Posterior vena cava (tissue), 2 donors: ENCODE results near the gene APOBEC3A. TPM values are rescaled to one million over a fixed set of nuclear protein-coding genes. Genes with fewer than 3 reads are reported as not detected.

Source experiments
- DNase-seq: peaks from one replicate; pipeline ENCODE4 v3.0.0-alpha.2; 2020; ENCODE audit warnings: low spot score
- intact Hi-C, 2 donors: fragments of 100-400 bp; cut with DNase I; formaldehyde crosslinking; loops; one replicate each; pipeline versions ENCODE4 v1.14.1 to v1.14.2; 2022 to 2023
- long read RNA-seq, 2 donors: library from polyadenylated mRNA; unstranded; transcript quantifications; one replicate each; pipeline ENCODE4 v2.0.0, GENCODE V29; 2020 to 2021
- total RNA-seq, 2 donors: library from RNA; stranded (reverse); fragmentation: NEBNext Ultra II Directional; extraction: Animal tissue kit (Norgen Biotek cat#: 25700); gene quantifications; one replicate each; pipeline ENCODE4 v1.2.1, GENCODE V29; 2021
- donor health status: DM: yes; HTN: yes; CAD: no.
- donor health status: DM: yes; HTN: yes; CAD: no.

Gene APOBEC3A
- 1 to 10 TPM; 2.5 to 5.6 TPM for total RNA-seq
- long read RNA-seq, donor 1, partial matches to known transcripts: 0 of 1 reads
- long read RNA-seq, donor 1, other reads (novel, unspliced or antisense): 0 of 1 reads
- long read RNA-seq, donor 2, partial matches to known transcripts: 0 of 3 reads
- long read RNA-seq, donor 2, other reads (novel, unspliced or antisense): 1 of 3 reads

- DNase-seq: peak; percentile 84
Measured at GRCh38 chr22:38957046-38957770, at the start of gene APOBEC3A. TSS of gene APOBEC3A (plus strand) at chr22:38957609. CDS start at chr22:38957692, 83 bp downstream.

GRCh38 chr22:38907767-38908166 lies 49.6 kb upstream of the APOBEC3A start:
- intact Hi-C loops: no loop called here
- DNase-seq: no peak

More at GRCh38 chr22:38957046-38957770, at the start of gene APOBEC3A:
- intact Hi-C loops: no loop called here

DNA sequence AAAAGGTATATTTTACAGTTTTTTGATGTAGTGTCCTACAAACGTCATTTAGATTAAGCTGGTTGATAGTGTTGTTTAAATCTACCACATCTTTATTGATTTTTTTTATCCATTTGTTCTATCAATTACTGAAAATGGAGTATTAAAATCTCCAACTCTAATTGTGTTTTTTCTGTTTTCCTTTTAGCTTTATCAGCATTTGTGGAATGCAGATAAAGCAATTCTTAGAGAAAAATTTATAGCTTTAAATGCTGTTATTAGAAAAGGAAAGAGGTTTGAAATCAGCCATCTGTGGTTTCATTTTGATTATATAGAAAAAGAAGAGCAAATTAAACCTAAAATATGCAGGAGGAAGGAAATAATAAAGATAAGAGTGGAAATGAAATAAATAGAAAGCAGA lies 46.0 kb upstream of the APOBEC3A start:
- intact Hi-C loops: no loop called here
- DNase-seq: no peak

DNA sequence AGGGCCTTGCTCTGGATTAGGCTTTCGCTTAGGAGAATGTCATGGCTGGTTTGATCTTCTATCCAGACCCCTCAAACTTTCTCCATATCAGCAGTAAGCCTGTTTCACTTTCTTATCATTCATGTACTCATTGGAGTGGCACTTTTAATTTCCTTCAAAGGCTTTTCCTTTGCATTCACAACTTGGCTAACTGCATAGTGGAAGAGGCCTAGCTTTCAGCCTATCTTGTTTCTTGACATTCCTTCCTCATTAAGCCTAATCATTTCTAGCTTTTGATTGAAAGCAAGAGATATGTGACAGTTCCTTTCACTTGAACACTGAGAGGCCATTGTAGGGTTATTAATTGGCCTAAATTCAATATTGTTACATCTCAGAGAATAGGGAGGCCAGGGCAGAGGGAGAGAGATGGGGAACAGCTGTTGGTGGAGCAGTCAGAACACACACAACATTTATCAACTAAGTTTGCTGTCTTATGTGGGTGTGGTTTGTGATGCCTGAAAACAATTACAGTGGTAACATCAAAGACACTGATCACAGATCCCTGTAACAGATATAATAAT lies 37.7 kb upstream of the APOBEC3A start:
- intact Hi-C loops: loop anchor here (5.0 kb wide), 2 partner anchors 32 to 47 kb away; partner anchors contain the start of gene CBX6 (in 1 of the 2)
- no peak for DNase-seq

DNA sequence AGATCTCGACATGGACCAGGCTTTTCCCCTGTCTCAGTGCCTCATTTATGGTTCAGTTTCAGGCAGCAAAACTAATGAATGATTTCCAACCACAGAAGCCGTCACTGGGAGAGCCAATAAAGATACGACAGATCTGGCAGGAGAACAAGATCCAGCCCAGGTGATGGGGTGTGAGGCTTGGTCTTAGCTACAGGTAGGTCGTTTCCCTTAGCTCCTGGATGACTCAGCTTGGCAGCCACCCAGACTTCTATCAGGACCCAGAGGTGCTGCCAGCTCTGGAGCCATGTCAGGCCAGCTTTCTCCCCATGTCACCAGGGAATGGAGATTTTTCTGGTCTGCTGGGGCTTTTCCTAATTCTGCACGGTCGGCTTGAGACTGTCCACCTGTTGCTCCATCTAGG lies 36.3 kb upstream of the APOBEC3A start:
- intact Hi-C loops: loop anchor here (5.0 kb wide), 2 partner anchors 34 to 49 kb away; partner anchors contain the start of gene CBX6 (in 1 of the 2)
- no peak for DNase-seq

DNA sequence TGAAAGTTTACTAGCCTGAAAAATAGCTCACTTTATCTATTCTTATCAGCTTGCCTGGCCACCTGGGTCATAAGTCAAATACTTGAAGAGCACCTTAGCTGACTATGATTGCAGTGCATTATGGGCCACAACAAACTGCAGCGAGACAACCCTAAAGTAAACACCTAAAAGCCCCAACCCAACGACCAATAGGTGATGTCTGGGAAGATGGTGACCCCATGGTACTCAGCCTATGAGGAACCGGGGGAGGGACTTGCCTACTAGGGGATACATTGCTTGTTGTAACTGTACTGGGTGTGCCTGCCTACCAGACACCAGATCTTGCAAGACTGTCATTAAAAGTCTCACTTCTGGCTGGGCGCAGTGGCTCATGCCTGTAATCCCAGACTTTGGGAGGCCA lies 35.6 kb upstream of the APOBEC3A start:
- intact Hi-C loops: loop anchor here (5.0 kb wide), 2 partner anchors 35 to 50 kb away; partner anchors contain the start of gene CBX6 (in 1 of the 2)
- no peak for DNase-seq

DNA sequence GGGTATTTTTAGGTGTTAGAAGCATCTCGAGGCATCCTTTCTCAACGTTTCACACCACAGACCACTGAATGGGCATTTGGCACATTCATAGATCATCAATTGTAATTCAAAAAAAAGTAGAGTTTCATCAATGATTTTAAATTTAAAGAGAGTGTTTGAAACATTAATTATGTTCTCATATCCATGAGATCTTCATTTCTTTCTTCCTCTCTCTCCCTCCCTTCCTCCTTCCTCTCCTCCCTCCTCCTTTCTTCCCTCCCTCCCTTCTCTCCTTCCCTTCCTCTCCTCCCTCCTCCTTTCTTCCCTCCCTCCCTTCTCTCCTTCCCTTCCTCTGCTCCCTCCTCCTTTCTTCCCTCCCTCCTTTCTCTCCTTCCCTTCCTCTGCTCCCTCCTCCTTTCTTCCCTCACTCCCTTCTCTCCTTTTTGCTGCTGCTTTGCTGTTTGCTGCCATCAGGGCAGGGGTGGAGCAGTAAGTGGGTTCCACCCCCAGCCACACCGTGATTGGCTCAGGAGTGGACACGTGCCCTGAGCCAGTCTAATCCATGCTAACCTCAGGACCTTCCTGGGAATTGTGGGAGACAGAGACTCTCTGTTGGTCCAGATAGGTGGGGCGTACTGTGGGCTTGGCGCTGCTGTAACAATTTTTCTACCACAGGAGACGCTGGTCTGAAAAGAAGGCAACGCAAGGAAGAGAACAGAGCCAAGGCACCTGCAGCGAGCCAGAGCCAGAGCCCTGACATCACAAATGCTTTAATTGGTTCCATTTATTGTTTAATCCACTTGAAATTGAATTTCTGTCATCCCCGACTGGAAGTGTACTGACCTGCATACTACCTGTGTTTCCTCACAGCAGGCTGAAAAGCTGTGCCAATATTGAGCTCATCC lies 33.7 kb upstream of the APOBEC3A start:
- DNase-seq: peak; percentile 92
- intact Hi-C loops: loop anchor here (5.0 kb wide), 2 partner anchors 36 to 51 kb away; partner anchors contain the start of gene CBX6 (in 1 of the 2)

- intact Hi-C loops: loop anchor here (5.0 kb wide), 2 partner anchors 37 to 52 kb away; partner anchors contain the start of gene CBX6 (in 1 of the 2)
Measured at GRCh38 chr22:38924347-38924952, 33.0 kb upstream of the APOBEC3A start.

GRCh38 chr22:38925571-38926041 lies 31.8 kb upstream of the APOBEC3A start:
- intact Hi-C loops: loop anchor here in 1 of 2 donors (5.0 kb wide), 1 partner anchor 158 kb away; no protein-coding TSS in a partner anchor
- DNase-seq: no peak

More at GRCh38 chr22:38924347-38924952, 33.0 kb upstream of the APOBEC3A start:
- DNase-seq: peak; percentile 93

- intact Hi-C loops: loop anchor here in 1 of 2 donors (5.0 kb wide), 1 partner anchor 160 kb away; no protein-coding TSS in a partner anchor
- DNase-seq: peak; percentile 90
Measured at GRCh38 chr22:38927033-38927781, 30.2 kb upstream of the APOBEC3A start.

DNA sequence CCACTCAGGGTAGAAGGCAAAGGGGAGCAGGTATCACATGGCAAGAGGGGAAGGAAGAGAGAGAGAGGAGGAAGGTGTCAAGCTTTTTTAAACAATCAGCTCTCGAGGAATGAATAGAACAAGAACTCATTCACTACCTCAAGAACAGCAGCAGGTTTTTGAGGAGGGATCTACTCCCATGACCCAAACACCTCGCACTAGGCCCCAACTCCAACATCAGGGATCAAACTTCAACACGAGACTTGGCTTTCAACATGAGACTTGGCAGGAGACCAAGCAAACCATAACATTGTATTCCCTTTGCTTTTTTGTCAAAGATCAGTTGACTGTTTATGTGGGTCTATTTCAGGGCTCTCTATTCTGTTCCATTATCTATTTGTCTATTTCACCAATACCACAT lies 26.9 kb upstream of the APOBEC3A start:
- intact Hi-C loops: no loop called here
- no peak for DNase-seq

GRCh38 chr22:38935023-38935422 lies 22.4 kb upstream of the APOBEC3A start:
- DNase-seq: no peak
- intact Hi-C loops: no loop called here

- no peak for DNase-seq
- intact Hi-C loops: no loop called here
Measured at GRCh38 chr22:38935616-38936015, 21.8 kb upstream of the APOBEC3A start.

DNA sequence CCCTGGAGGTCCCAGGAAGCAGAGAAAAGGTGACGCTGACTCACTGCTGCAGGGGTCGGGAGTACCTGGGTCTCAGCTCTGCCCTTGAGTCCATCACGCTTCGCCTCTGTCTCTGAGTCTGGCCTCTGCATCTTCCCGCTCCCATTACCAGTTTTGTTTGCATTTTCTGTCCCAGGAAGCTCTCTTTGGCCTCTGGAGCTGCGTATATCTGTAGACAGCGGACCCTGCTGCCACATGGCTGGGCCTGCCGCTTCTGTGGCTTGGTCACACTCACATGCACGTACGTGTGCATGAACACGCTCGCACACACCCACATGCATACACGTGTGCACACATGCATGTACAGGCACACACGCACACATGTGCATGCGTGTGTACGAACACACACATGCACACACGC lies 20.8 kb upstream of the APOBEC3A start:
- intact Hi-C loops: no loop called here
- no peak for DNase-seq

DNA sequence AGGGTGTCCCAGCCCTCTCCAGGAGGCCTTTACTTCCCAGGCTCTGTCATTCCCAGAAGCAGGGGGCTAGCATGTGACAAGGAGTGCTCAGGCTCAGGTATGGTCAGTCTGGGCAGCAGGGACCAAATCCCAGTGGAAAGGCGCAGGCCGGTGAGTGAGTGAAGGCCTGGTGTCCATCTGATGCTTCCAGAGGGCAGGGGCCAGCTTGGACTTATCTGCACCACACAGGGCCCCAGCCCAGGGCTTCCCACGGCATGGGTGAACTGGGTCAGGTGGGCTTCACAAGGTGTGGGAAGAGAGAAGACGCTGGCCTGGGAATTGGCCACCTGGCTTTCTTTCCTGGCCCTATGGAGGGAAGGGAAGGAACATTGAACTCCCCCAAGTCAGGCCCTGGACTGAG lies 20.4 kb upstream of the APOBEC3A start:
- no peak for DNase-seq
- intact Hi-C loops: no loop called here

- DNase-seq: no peak
- intact Hi-C loops: no loop called here
Measured at GRCh38 chr22:38937541-38937940, 19.9 kb upstream of the APOBEC3A start.

GRCh38 chr22:38938221-38938620 lies 19.2 kb upstream of the APOBEC3A start:
- DNase-seq: no peak

GRCh38 chr22:38938925-38939324 lies 18.5 kb upstream of the APOBEC3A start:
- intact Hi-C loops: no loop called here
- DNase-seq: no peak

More at GRCh38 chr22:38938221-38938620, 19.2 kb upstream of the APOBEC3A start:
- intact Hi-C loops: no loop called here
